NCI-H69 (cell line): ENCODE measurements around the gene OR2A1.
"Not testable (repeated sequence)": the region's sequence is repeated elsewhere in the genome, so short reads cannot be mapped to it uniquely, and the experiment has no call there.

ENCODE experiments used
- DNase-seq: peaks from one replicate; lab custom pipeline; 2025; lab: John Stamatoyannopoulos, UW

Gene OR2A1, protein sequence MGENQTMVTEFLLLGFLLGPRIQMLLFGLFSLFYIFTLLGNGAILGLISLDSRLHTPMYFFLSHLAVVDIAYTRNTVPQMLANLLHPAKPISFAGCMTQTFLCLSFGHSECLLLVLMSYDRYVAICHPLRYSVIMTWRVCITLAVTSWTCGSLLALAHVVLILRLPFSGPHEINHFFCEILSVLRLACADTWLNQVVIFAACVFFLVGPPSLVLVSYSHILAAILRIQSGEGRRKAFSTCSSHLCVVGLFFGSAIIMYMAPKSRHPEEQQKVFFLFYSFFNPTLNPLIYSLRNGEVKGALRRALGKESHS

DNA sequence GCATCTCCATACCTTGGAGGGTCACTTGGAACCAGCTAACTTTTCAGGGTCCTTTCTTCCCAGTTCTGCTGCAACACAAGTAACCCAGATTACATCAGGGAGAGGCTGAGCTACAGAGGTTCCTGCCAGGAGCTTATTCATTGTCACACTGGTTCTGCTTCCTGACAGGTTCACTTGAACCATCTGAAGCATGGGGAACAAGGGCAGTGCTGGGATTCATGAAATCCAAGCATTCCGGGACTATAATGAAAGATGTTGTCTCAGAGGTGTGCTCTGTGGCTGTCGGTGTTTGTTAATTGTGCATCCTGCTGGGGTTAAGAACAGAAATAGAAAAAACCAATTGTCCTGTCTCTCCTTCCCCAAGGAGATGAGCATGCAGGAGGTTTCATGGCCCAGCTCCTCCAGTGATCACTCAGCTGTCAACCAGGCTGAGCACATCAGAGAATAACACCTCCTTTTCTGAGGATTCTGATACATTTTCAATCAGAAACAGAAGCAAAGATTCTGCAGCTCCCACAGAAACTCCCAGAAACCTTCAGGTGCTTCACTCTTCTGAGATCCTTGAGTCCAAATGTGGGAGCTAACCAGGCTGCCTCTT lies at the start of gene OR2A1:
Gene OR2A1 (plus strand): TSS at position 548 of the 598 bp plus-strand sequence. CDS start 5,706 bp downstream, outside the sequence.
- DNase-seq, result not testable (repeated sequence)

DNA sequence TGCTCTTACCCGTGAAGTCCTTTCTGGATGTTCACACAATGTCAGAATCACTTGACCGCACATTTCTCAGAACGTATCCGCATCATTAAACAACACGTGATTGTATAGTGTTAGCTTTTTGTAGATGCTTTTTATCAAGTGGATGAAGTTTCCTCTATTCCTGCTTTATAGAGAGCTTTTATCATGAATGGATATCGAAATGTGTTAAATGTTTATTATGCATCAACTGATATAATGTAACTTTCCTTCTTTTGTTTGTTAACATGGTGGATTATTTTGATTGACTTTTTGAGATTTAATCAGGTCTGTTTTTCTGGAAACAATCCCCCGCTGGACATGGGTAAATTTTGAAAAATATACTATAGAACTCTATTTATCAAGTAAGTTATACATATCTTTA lies 47.5 kb upstream of the OR2A1 start, which contains the start of gene OR2A7:
Gene OR2A7 (minus strand): TSS at position 101 of the 400 bp plus-strand sequence. CDS start 5,164 bp downstream, outside the sequence.
- DNase-seq, result not testable (repeated sequence)

DNA sequence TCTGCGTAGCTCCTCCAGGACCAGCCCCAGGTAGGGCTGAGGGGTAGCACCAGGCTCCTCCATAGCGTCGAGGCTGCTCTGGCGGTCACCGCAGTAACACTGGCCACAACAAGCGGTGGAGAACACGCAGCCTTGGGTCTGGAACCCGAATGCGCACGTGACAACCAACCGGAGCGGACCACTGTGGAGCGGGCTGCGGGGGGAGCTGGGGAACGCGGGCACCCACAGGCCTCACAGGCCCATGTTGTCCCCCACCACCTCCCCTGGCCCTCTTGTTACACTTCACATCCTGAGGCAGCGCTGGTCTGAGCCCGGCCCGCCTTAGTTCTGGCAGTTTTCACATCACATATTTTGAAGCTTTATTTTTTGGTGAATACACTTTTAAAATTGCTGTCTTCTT lies 43.0 kb upstream of the OR2A1 start, which contains the start of gene CTAGE8:
Gene CTAGE8 (minus strand): TSS at position 101 of the 400 bp plus-strand sequence. CDS start 38 bp downstream, at position 63.
- DNase-seq, result not testable (repeated sequence)

DNA sequence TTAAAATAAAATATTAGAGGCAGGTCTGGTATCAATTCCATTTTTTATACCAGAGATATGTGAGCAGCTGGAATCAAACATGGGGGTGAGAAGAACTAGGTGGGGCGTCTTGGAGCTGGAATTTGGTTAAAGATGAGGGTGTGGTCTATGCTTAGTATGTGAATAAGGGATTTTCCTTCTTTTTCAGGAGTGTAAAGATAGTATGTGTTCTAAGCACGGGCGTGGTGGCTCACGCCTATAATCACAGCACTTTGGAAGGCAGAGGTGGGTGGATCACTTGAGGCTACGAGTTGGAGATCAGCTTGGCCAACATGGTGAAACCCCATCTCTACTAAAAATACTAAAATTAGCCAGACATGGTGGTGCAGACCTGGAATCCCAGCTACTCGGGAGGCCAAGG lies 36.9 kb upstream of the OR2A1 start:
- not testable (repeated sequence) for DNase-seq

DNA sequence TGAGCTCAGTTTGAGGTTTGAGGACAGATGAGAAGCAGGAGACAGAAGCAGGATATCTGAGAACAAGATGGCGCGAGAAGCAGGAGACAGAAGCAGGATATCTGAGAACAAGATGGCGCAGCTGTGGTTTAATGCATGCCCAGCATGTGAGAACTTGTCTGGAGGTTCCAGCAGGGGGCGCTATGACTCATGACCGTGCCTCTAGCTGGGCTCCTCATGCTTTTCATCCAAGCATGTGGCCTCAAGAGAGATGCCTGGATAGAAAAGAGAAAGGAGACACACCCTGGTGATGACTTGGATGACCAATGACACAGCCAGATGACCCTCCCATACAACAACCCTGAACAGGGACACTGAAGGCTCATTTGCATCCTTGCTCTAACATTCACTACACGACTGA lies 32.2 kb upstream of the OR2A1 start:
- DNase-seq, result not testable (repeated sequence)

DNA sequence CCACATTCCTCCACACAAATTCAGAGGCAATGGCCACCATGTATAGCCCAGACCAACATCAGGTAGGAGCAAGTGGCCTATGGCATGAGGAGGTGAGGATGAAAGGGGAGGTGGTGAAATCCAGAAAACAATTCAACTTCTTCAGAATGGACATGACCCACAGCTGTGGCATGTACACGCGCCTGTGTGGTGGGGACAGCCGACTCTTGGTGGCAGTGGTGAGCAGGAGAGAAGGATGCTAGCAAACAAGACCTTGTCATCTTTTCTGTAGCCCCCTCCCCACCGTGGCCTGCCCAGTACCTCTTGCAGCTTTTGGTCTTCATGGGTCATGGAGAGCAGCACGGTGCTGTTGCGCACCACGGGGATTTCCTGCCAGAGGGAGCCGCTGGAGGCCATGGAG lies 30.2 kb upstream of the OR2A1 start:
- not testable (repeated sequence) for DNase-seq

DNA sequence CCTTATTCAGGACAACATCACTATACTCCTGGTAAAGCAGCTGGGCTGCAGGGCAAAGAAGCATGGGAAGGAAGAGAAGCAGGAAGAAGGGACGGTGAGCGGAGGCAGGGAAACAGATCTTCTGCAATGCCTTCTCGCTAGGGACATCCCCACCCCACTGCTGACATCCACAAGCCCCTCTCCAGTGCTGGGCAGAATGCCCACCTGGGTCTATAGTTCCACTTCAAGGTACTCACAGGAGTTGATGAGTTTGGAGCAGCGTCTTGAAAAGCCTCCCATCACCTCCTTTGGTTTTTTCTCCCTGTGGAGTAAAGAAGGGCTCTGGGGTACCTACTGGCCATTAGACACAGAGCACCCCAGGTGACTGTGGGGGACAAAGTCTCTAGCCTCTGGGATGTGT lies 29.7 kb upstream of the OR2A1 start:
- DNase-seq, result not testable (repeated sequence)

DNA sequence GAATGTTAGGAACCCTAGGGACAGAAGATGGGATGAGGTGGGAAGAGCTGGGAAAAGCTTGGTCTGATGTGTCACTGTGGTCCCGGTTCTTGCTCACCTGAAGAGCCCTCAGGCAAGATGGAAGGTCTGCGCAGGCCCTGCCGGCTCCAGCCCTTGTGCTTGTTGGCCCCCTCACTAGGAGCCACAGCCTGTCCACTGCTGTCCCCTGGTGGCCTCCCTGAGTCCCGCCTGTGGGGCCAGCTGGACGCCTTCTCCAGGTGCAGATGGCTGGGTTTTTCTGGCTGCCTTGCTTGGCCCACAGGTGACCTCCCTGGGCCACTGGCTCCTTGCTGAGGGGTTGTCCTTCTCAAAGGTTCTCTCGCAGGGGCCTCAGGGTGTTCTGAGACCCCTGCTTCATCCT lies 28.5 kb upstream of the OR2A1 start:
- DNase-seq, result not testable (repeated sequence)

DNA sequence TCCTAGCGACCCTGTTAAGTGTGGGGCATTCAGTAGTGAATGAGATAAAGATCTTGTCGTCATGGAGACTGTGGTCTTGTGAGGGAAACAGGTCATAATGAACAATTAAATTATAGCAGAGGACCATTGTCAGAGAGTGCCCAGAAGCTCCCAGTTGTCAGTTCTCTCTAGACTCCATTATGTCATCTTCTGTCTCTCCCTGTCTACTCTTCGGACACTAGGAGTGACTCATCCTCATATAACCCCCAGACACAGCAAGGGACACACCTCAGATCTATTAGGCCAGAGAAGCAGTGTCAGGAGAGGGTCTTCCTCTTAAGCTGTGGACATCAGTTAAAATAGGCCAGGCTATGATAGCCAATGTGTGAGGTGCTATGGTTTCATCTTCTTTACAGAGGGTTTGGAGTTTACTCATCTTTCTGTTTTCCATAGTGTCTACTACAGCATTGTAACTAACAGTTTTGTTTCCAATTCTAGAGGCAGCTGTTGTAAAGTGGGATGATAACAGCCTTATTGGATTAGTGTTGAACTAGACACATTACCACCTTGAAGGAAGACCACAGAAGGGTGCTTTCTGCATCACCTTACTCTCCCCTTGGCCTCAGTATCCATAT lies 24.9 kb upstream of the OR2A1 start:
- DNase-seq, result not testable (repeated sequence)

DNA sequence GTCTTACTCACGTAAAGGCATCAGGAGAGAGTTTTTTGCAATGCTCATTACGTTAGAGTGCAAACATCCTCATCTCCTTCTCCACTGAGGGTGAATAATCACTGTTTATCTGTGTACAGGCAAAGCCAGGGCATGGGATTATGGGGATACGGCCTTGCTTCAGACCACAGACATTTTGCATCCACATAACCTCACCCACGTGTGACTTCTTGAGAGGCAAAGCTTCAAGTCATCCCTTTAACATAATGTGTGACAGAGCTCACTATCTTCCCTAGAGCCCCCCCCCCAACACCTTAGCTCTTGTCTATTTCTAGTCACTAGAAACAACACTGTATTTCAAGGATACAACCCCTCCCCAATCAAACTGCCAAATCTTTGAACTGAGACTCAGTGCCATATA lies 20.6 kb upstream of the OR2A1 start:
- DNase-seq, result not testable (repeated sequence)

DNA sequence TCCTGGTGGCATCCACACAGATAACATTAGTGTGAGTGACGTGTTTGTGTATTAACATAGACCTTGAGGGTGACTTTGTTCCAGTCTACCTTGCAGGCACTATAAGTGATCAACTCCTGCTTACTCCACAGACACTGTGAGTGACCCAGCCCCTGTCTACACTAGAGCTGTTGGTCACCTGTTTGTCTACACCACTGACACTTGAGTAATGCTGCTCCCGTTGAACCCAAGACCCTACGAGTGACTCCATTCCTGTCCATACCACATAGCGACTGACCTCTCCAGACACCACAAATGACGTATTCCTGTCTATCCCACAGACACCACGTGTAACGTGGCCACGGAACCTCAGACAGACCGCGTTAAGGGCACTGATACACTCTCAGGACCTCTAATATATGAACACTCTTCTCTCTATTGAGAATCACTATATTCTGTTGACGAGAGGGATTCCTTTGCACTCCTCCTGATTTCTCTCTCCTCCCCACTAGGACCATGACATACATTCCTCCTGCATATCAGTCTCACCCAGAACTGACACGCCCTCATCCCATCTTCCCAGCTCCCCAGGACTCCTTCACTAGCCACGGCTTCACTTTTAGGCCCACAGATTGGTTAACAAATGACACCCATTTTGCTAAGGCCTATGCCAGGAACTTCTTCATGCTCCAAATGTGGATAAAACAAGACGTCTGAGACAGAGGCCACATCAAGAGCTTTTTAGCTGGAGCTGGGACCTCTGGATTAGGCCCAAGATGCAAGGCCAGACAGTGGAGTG lies 19.6 kb upstream of the OR2A1 start:
- DNase-seq, result not testable (repeated sequence)

DNA sequence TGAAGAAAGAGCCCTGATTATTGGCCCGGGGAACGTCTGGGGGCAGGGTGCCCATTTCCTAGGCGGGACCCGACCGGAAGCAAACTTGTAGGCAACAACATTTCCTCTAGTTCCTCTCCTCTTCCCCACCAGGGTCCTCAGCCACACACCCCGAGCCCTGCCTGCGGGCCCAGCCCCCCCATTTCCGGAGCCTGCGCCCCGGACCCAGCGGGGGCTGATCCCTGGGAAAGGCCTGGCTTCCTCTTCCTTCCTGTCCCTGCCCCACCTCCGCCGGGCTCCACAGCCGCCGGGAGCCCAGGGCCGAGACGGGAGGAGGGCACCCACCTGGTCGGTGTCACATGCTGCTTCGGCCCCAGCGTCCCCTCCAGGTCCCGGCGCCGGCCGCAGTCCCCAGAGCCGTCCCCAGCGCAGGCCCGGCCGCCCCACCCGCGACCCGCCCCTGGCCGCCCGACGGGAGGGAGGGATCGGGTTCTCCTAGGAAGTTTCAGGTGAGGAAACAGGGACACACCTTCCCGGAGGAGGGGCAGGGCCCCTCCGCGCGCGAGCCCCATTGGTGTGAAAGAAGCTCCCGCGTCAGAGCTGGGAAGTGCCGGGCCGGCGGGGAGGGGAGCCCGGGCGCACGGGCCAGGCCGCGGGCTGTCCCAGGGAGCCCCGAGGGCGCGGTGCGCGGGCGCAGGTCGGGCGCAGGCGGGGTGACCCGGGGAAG lies 18.3 kb upstream of the OR2A1 start:
- DNase-seq, result not testable (repeated sequence)

DNA sequence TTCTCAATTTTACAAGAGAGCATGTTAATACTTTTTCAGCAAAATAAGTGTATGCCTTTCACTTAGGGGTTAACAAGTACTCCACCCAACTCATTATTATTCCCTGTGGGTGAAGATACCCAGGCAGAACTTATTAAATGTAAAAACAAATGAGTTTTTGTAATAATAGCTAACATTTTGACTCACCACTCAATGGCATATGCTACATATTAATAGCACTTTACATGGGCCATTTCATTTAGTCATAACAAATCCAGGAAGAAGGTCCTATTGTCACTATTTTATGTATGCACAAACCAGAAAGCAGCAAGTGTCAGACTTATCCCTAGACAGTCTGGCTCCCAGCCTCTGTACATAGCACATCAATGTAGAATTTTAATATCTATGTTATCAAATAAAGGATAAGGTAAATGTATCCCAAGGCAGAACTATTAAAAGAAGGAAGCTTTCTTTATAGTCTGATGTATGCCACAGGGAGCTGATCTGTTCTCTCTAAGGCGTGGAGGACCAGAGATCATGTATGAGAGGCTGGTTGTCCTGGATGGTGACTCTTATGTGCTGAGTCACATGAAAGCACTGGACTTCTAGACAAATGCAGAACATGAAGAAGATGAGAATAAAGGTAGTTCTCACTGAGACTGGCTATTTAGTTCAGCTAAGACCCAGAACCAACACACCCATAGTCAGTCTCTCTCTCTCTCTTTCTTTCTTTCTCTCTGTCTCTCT lies 9.5 kb upstream of the OR2A1 start:
- DNase-seq, result not testable (repeated sequence)

DNA sequence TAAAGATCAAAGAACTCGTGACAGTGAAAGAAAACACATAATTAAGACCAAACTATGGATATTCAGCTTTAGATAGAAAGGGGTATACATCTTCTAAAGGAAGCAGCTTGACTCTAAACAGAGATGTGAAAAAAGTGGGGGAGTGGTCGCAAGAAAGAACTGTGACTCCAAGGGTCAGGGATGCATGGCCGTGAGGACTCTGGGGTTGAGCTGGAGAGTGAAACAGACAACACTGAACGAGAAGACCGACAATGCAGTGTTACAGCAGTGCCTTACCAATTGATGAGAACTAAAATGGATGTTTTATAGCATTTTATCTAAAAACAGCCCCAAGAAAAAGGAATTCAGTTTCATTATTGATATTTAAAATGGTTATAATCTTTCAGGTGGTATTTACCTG lies 8.6 kb upstream of the OR2A1 start:
- not testable (repeated sequence) for DNase-seq

DNA sequence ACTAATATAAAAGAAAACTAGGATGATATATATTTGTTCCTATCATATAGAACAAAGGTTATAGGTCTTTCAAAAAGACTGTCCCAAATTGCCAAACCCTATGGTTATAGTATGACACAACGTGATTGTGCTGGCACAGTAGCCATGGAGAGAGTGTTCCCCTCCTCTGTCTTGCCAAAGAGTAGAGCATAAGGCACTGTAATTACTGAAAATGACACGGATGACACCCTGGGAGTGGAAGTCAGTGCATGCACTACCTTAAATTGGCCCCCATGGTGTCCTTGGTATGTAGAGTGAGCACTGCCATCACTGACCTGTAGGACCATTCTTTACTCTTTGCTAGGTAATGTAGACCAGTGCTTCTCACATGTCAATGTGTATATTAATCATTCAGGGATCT lies 7.1 kb upstream of the OR2A1 start:
- not testable (repeated sequence) for DNase-seq

DNA sequence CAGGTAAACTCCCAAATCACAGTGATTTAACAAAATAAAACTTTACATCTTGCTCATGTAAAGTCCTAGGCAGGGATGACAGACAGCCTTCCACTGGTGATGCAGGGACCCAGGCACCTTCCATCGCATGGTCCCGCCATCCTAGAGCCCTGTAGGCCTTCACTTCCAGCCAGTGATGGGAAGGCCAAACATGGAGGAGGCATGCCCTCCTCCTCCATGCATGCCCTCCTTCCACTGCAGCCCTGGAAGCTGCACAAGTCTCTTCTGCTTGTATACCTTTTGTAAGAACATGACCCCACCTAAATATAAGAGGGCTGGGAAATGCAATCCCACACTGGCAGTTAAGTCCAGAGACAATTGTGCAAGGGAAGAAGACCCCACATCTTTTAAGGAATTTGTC lies 2.5 kb upstream of the OR2A1 start:
- DNase-seq, result not testable (repeated sequence)

DNA sequence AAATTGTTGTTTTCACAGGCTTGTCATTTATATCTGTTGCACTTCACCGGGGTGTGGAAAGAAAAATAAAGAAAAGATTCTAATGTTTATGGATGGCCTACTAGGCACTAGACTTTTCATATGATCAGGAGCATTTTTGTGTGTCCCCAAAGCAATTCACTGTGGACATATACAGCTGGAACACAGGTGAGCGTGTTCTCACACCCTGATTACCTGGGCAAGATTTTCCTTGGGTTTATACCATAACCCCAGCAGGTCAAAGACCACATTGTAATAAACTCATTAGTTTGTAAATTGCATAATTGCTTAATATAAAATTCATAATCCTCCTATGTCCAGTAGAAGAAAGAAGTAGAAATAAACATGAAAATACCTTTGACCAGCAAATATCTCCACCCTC lies 1.0 kb upstream of the OR2A1 start:
- DNase-seq, result not testable (repeated sequence)

DNA sequence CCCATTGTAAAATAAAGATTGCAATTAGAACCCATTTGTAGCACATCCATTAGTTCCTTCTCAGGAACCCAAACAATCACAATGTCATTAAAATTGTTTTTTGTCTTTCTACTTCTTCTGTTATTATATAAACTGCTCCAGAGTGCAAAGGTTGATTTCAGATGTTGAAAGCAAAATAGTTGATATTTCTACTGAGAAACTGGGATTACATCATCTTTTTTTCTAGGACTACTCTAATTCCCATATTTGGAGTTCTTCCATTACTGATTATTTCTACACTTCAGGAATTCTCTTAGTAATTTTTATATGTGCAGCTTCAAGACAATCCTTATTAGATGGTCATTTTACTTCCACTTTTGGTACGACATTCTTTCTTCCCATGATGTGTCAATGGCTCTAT lies 5.3 kb downstream of the OR2A1 start:
- not testable (repeated sequence) for DNase-seq

DNA sequence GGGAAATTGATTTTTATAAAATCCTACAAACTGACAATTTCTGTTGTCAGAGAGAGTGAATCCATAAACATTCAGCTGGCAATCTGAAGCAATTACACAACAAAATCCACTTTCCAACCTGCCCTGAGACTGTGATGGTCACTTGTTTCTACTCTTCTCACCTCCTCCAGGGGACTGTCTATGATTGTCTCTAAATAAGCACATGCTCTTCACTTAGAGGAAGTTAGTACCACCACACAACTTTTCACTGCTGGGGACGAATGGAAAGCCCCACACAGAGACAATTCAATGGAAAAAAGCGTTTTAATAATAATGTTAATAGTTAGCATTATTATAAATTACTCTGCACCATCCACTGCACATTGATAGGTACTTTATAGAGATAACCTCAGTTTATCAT lies 7.3 kb downstream of the OR2A1 start:
- DNase-seq, result not testable (repeated sequence)

DNA sequence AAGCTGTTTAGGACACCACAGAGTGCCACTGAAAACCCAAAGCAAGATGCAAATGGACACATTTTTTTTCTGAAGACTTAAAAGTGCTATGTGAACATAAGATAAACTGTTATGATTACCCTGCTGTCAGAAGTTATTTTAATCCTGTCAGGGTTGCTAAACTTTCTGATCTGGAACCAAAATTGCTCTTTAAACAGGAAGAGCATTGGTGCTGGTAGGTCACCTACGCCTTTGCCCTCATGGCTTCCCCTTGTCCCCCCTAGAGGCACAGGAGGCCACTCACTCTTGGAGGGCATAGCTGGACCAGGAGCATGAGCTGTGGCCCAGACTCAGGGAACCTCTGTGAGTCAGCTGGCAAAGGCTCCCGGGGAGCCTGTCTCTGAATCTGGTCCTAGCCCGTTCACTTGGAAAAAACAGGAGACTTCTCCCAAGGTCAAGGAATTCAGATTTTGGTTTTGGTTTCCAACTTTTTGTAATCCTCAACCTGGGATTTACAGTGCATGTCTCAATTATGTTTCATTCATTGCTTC lies 9.5 kb downstream of the OR2A1 start:
- DNase-seq, result not testable (repeated sequence)
